ENCODE measurements around the gene GMDS. TPM values are rescaled to one million over a fixed set of nuclear protein-coding genes. Genes with fewer than 3 reads are reported as not detected.

GMDS gene
- total and polyA plus RNA-seq, 11 donors, result 4.5 to 10.7 (median 7.0) TPM

DNA sequence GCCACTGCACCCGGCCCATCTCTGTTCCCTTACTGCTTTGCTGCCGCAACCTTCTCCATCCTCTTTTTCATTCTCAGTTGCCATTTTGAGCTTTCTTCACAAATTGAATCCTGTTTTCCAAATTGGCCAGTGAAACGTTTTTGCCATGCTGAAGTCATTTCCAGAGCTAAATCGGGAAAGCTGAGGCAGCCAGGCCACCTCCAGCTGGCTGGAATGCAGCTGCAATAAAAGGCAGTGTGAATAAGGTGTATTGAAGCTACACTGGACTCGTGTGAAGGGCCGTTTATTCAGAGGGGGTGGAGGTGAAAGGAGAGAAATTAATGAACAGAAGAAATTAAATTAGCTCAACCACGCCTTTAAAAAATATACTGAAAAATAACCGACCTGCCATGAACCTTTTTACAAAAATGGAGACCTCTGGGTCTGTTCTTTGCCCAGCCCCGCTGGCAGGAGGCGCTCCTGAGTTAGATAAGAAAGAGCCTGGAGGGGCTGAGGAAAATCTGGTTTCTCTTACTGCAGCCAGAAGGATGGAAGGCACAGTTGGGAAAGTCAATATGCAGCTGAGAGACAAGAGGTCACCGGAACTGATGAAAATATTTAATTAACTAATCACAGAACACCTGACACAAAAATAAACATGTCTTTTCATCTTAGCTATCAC is 351.8 kb downstream of the GMDS start:
- 57 to 65% (median 63%) methylated on average over 11 of the region's 11 CpGs for WGBS, 4 donors
- no peak for ATAC-seq
- intact Hi-C loops (cut with DNase I), result no loop called here

DNA sequence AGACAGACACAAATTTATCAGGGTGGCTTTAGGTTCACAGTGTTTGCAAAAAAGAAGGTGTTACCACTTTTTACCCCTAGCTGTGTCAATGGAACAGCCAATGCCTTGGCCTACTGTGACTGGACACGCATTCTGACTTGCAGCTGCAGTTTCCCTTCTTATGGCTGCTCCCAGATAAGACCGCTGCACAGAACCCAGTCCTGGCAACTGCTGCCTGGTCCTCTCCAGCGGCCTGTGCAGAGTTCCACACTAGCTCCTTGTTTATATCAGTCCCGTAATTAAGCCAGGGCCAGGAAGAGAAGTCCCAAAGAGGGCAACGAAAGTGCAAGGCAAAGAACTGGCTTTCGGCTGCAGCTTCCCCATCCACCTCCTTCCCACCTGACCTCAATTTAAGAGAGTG is 352.7 kb downstream of the GMDS start:
- no peaks in the 10 kb centered on the region for H3K27me3 ChIP-seq
- peak in 2 of 4 donors; percentile 29 to 44 for ATAC-seq
- H3K4me3 ChIP-seq, result no peak overlapping the region
- DNase-seq, result no peak
- H3K4me1 ChIP-seq, result no peaks in the 10 kb centered on the region
- WGBS, 4 donors, result 77 to 82% (median 81%) methylated on average over 6 of the region's 6 CpGs
- TF ChIP-seq, protein P1, sequence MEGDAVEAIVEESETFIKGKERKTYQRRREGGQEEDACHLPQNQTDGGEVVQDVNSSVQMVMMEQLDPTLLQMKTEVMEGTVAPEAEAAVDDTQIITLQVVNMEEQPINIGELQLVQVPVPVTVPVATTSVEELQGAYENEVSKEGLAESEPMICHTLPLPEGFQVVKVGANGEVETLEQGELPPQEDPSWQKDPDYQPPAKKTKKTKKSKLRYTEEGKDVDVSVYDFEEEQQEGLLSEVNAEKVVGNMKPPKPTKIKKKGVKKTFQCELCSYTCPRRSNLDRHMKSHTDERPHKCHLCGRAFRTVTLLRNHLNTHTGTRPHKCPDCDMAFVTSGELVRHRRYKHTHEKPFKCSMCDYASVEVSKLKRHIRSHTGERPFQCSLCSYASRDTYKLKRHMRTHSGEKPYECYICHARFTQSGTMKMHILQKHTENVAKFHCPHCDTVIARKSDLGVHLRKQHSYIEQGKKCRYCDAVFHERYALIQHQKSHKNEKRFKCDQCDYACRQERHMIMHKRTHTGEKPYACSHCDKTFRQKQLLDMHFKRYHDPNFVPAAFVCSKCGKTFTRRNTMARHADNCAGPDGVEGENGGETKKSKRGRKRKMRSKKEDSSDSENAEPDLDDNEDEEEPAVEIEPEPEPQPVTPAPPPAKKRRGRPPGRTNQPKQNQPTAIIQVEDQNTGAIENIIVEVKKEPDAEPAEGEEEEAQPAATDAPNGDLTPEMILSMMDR (IDR thresholded peaks at IDR 0.05), result no peak
- TF ChIP-seq POLR2A (IDR thresholded peaks at IDR 0.05), result no peak
- H3K36me3 ChIP-seq, result no peaks in the 10 kb centered on the region
- intact Hi-C loops (cut with DNase I), result no loop called here
- H3K27ac ChIP-seq, result no peak overlapping the region
- no peaks in the 10 kb centered on the region for H3K9me3 ChIP-seq

More for the DNA sequence above, 351.8 kb downstream of the GMDS start:
- no peak overlapping the region for H3K4me3 ChIP-seq
- no peak for DNase-seq
- no peaks in the 10 kb centered on the region for H3K36me3 ChIP-seq
- TF ChIP-seq, protein P1 (IDR thresholded peaks at IDR 0.05), result peak in 1 of 12 donors; percentile 6
- TF ChIP-seq POLR2A (IDR thresholded peaks at IDR 0.05), result no peak
- H3K27me3 ChIP-seq, result no peaks in the 10 kb centered on the region
- no peaks in the 10 kb centered on the region for H3K4me1 ChIP-seq
- H3K27ac ChIP-seq, result no peak overlapping the region
- H3K9me3 ChIP-seq, result no peaks in the 10 kb centered on the region

DNA sequence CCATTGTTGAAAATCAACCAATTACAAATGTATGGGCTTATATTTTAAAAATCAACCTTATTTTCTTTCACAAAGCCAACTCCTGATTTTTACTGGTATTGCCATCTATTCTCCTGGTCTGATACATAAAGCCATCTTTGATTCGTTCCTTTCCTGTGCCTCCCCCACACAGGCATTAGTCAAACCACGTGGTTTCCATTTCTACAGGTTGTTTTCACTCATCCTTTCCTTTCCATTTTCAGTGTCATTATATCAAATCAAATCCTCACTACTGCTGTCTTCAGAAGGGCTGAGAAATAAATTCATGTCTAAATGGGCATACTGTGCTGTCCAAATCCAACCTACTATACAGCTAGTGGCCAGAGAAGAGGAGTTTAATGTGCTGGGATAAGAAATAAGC is 354.4 kb downstream of the GMDS start:
- intact Hi-C loops (cut with DNase I), result no loop called here
- Histone ChIP-seq H3K4me3 (no peak overlapping the region), H3K9me3 (no peaks in the 10 kb centered on the region), H3K27me3 (no peaks in the 10 kb centered on the region), H3K27ac (no peak overlapping the region), H3K4me1 (no peaks in the 10 kb centered on the region), H3K36me3 (no peaks in the 10 kb centered on the region)
- WGBS, 4 donors, result 87 to 93% (median 91%) methylated on average over 2 of the region's 2 CpGs
- ATAC-seq (no peak), DNase-seq (no peak)
- no peak for TF ChIP-seq POLR2A (IDR thresholded peaks at IDR 0.05)
- TF ChIP-seq, protein P1 (IDR thresholded peaks at IDR 0.05), result no peak

DNA sequence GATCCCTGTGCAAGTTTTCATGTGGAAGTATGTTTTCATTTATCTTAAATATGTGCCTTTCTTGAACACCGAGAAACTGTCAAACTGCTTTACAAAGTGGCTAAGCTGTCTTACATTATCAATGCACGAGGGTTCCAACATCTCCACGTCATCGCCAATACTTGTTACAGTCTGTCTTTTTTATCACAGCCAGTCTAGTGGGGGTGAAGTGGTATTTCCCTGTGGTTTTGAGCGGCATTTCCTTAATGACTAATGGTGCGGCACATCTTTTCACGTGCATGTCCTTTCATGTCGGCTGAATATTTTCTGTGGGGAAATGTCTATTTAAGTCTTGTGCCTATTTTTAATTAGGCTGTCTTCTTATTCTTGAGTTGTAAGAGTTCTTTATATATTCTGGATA is 355.3 kb downstream of the GMDS start:
- H3K9me3 ChIP-seq, result no peaks in the 10 kb centered on the region
- TF ChIP-seq, protein P1 (IDR thresholded peaks at IDR 0.05), result no peak
- TF ChIP-seq POLR2A (IDR thresholded peaks at IDR 0.05), result no peak
- H3K27ac ChIP-seq, result no peak overlapping the region
- no peak for DNase-seq
- H3K27me3 ChIP-seq, result no peaks in the 10 kb centered on the region
- 86 to 93% (median 89%) methylated on average over 8 of the region's 8 CpGs for WGBS, 4 donors
- intact Hi-C loops (cut with DNase I), result no loop called here
- H3K4me3 ChIP-seq, result no peak overlapping the region
- H3K4me1 ChIP-seq, result no peaks in the 10 kb centered on the region
- no peaks in the 10 kb centered on the region for H3K36me3 ChIP-seq
- ATAC-seq, result no peak

All from heart left ventricle (tissue), 16 donors.